ENCODE measurements around the gene AUTS2.

The AUTS2 gene

DNA sequence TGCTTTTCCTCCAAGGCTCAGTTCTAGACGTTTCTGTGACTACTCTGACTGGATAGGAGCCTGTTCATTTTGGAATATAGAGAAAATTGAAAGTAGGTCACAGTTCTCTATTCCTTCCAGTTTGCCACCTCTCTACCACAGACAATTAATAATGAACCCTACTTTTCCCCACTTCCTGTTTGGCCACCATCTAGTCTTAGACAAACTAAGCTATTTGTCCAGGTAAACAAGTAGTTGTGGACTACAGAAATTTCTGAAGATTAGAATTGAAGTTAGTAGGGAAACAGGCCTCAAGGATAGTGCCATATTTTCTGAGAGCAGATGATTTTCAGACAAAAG is 87.0 kb downstream of the AUTS2 start:
- no peak overlapping the region for H3K4me3 ChIP-seq (ENCODE audit: low read length)
- WGBS (ENCODE audit: insufficient coverage, insufficient read length) = no CpG with 5 or more reads among the region's 1 CpG

DNA sequence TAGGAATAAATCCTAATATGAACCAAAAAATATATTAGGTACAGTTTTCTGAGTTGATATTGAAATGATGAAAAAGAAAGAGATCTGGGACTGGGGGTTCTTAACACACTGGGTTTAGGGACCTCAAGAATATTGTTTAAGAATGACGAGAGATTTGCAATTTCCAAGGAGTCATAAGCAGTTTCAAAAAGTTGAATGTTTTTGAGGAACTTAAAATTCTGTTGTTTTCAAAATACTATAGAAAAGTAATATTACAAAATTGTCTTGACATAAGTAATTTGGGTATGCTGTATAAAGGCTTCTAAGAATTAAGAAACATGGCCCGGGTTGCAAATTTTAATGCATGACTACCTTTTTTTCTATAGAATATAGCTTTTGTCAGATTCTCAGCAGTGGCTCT is 88.1 kb downstream of the AUTS2 start:
- no CpG with 5 or more reads among the region's 2 CpGs for WGBS (ENCODE audit: insufficient coverage, insufficient read length)
- Histone ChIP-seq H3K27ac (ENCODE audit: low read length) (no peak overlapping the region), H3K4me3 (ENCODE audit: low read length) (no peak overlapping the region), H3K36me3 (ENCODE audit: control insufficient read depth, insufficient read depth, low read length) (no peaks in the 10 kb centered on the region), H3K9me3 (ENCODE audit: control insufficient read depth, insufficient read depth, low read length) (no peaks in the 10 kb centered on the region), H3K27me3 (ENCODE audit: control insufficient read depth, insufficient read depth, low read length) (no peaks in the 10 kb centered on the region), H3K4me1 (ENCODE audit: control insufficient read depth, insufficient read depth, low read length) (no peaks in the 10 kb centered on the region)
- no peak for DNase-seq (ENCODE audit: low read depth, low spot score)

More for the DNA sequence above, 87.0 kb downstream of the AUTS2 start:
- H3K36me3 ChIP-seq (ENCODE audit: control insufficient read depth, insufficient read depth, low read length) = no peaks in the 10 kb centered on the region
- H3K27me3 ChIP-seq (ENCODE audit: control insufficient read depth, insufficient read depth, low read length) = no peaks in the 10 kb centered on the region
- no peaks in the 10 kb centered on the region for H3K4me1 ChIP-seq (ENCODE audit: control insufficient read depth, insufficient read depth, low read length)
- DNase-seq (ENCODE audit: low read depth, low spot score) = no peak
- H3K27ac ChIP-seq (ENCODE audit: low read length) = no peak overlapping the region
- H3K9me3 ChIP-seq (ENCODE audit: control insufficient read depth, insufficient read depth, low read length) = no peaks in the 10 kb centered on the region

DNA sequence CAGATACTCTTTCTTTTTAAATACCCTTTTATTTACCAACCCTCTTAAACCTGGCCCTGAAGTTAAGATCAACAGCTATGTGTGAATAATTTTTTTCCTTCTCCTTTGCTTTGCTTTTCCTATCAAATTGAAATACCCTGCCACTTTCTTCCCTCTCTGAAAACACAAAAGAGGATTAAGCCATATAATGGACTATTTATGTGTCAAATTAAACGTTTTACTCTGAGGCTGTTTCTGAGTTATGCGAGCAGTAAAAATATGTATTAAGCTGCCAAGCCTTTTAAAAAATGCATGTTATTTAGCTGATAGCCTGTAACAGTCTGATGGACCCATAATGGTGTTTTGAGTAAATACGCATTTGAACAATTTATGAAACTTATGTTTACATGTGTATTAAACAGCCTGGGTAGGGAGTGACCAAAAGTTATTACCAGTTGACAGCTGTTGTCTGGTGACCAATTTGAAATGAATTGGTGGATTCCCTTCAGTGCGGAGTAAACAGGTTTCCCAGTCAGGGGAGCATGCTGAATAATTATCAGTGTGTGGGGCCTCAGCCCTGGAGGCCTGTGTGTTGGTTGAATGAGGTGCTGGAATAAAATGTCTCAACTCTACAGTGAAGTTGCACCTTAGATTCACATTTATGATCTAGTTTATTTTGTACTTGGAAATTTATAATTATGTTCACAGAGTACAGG is 89.6 kb downstream of the AUTS2 start:
- no peaks in the 10 kb centered on the region for H3K36me3 ChIP-seq (ENCODE audit: control insufficient read depth, insufficient read depth, low read length)
- no peak for DNase-seq (ENCODE audit: low read depth, low spot score)
- no CpG with 5 or more reads among the region's 4 CpGs for WGBS (ENCODE audit: insufficient coverage, insufficient read length)

DNA sequence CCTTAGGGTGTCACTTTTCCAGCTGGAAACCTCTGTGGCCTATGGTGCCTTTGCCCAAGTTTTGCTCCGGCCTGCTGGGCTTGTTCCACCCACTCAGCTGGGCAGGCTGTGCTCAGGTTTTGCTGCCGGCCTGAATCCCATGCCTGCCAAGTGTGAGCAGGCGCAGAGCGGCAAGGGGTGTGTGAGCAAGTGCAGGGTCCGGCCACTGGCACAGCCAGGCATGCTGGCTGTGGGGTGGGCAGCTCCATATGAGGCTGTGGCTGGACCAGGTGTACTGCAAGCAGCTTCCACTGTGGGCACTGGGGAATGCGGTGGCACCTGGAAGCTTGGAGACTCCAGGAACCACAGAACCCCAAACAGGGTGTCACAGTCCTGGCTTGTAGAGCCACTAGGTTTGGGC is 92.1 kb downstream of the AUTS2 start:
- H3K4me3 ChIP-seq (ENCODE audit: low read length) = no peak overlapping the region
- no peaks in the 10 kb centered on the region for H3K9me3 ChIP-seq (ENCODE audit: control insufficient read depth, insufficient read depth, low read length)
- H3K27ac ChIP-seq (ENCODE audit: low read length) = no peak overlapping the region
- no peaks in the 10 kb centered on the region for H3K36me3 ChIP-seq (ENCODE audit: control insufficient read depth, insufficient read depth, low read length)
- no peak for DNase-seq (ENCODE audit: low read depth, low spot score)
- no peaks in the 10 kb centered on the region for H3K4me1 ChIP-seq (ENCODE audit: control insufficient read depth, insufficient read depth, low read length)
- H3K27me3 ChIP-seq (ENCODE audit: control insufficient read depth, insufficient read depth, low read length) = no peaks in the 10 kb centered on the region
- WGBS (ENCODE audit: insufficient coverage, insufficient read length) = no CpG with 5 or more reads among the region's 6 CpGs

More for the DNA sequence above, 89.6 kb downstream of the AUTS2 start:
- no peaks in the 10 kb centered on the region for H3K27me3 ChIP-seq (ENCODE audit: control insufficient read depth, insufficient read depth, low read length)
- no peak overlapping the region for H3K27ac ChIP-seq (ENCODE audit: low read length)
- H3K4me3 ChIP-seq (ENCODE audit: low read length) = no peak overlapping the region
- H3K9me3 ChIP-seq (ENCODE audit: control insufficient read depth, insufficient read depth, low read length) = no peaks in the 10 kb centered on the region
- H3K4me1 ChIP-seq (ENCODE audit: control insufficient read depth, insufficient read depth, low read length) = no peaks in the 10 kb centered on the region

DNA sequence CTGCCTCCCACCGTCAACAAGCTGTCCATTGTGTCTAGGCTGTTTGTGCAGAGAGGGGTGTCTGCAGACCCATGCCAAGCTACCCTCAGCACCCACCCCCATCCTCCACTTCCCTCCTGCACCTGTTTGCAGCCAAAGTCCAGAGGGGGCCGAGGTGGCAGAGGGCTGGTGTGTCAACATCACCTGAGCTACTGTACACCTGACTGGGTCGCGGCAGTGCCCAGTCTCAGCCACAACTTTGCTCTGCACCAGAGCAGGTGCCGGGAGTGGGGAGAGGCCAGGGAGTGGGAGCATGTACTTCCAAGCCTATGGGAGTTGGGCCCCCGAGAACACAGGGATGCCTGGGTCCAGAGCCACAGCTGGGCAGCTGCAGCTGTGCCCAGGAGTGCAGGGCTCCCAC is 93.1 kb downstream of the AUTS2 start:
- Histone ChIP-seq H3K9me3 (ENCODE audit: control insufficient read depth, insufficient read depth, low read length) (no peaks in the 10 kb centered on the region), H3K27me3 (ENCODE audit: control insufficient read depth, insufficient read depth, low read length) (no peaks in the 10 kb centered on the region), H3K4me1 (ENCODE audit: control insufficient read depth, insufficient read depth, low read length) (no peaks in the 10 kb centered on the region), H3K27ac (ENCODE audit: low read length) (no peak overlapping the region), H3K36me3 (ENCODE audit: control insufficient read depth, insufficient read depth, low read length) (no peaks in the 10 kb centered on the region), H3K4me3 (ENCODE audit: low read length) (no peak overlapping the region)
- no CpG with 5 or more reads among the region's 6 CpGs for WGBS (ENCODE audit: insufficient coverage, insufficient read length)
- no peak for DNase-seq (ENCODE audit: low read depth, low spot score)

DNA sequence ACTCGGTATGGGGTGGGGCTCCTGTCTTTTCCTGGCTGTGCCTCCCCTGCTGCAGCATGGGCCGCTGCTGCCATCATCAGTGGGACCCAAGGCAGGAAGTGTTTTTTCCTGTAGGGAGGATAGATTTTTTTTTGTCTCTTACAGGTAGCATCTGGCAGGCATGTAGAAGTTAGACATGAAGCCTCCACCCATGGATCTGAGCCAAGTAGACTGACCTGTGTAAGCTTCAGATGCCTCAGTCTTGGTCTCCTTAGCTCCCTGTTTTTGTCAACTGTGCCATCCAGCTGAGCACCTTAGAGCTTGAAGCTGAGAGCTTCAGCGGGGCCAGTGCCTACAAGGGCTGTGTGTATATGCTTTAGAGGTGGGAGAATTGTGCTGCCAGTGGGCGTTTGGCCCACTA is 93.5 kb downstream of the AUTS2 start:
- no peak overlapping the region for H3K4me3 ChIP-seq (ENCODE audit: low read length)

DNA sequence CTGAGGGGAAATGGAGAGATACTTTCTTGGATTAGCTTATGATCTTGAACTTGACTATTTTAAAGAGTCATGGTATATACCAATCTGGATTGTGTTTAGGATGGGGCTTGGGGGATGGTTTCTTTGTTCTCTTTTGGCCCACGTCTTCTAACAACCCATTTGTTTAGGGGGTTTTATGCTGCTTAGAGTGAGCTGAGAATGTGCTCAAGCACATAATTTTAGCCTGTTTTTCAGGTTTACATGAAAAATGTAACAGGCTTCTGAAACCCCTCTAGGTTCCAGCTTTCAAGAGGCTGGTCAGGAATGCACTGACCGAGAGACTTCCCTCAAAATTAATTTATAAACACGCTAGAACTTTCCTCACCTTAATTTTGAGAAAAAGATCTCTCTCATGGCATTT is 94.3 kb downstream of the AUTS2 start:
- H3K9me3 ChIP-seq (ENCODE audit: control insufficient read depth, insufficient read depth, low read length) = no peaks in the 10 kb centered on the region
- no peak for DNase-seq (ENCODE audit: low read depth, low spot score)
- H3K4me3 ChIP-seq (ENCODE audit: low read length) = no peak overlapping the region
- no peaks in the 10 kb centered on the region for H3K4me1 ChIP-seq (ENCODE audit: control insufficient read depth, insufficient read depth, low read length)
- no peaks in the 10 kb centered on the region for H3K27me3 ChIP-seq (ENCODE audit: control insufficient read depth, insufficient read depth, low read length)
- no peaks in the 10 kb centered on the region for H3K36me3 ChIP-seq (ENCODE audit: control insufficient read depth, insufficient read depth, low read length)
- no CpG with 5 or more reads among the region's 3 CpGs for WGBS (ENCODE audit: insufficient coverage, insufficient read length)
- H3K27ac ChIP-seq (ENCODE audit: low read length) = no peak overlapping the region

More for the DNA sequence above, 93.5 kb downstream of the AUTS2 start:
- no peaks in the 10 kb centered on the region for H3K27me3 ChIP-seq (ENCODE audit: control insufficient read depth, insufficient read depth, low read length)
- no peaks in the 10 kb centered on the region for H3K9me3 ChIP-seq (ENCODE audit: control insufficient read depth, insufficient read depth, low read length)
- no peaks in the 10 kb centered on the region for H3K4me1 ChIP-seq (ENCODE audit: control insufficient read depth, insufficient read depth, low read length)
- WGBS (ENCODE audit: insufficient coverage, insufficient read length) = no CpG with 5 or more reads among the region's 4 CpGs
- no peak overlapping the region for H3K27ac ChIP-seq (ENCODE audit: low read length)
- DNase-seq (ENCODE audit: low read depth, low spot score) = no peak
- H3K36me3 ChIP-seq (ENCODE audit: control insufficient read depth, insufficient read depth, low read length) = no peaks in the 10 kb centered on the region

DNA sequence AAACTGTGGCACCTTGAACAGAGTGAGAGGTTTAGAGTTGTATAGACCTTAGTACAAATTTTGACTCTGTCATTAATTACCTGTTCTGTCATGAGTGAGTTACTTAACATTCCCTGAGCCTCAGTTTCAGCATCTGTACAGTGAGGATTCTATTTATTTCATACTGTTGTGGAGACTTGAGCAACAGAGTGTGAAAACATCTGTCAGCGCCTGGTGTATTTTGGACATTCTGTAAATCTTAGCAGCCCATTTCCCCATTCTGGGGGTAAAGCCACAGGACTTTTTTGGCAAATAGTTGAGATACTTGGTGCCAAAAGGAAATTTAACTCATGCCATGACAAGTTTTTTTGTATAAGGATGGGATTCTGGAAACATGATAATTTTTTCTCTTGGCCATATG is 94.8 kb downstream of the AUTS2 start:
- no peak for DNase-seq (ENCODE audit: low read depth, low spot score)
- Histone ChIP-seq H3K27me3 (ENCODE audit: control insufficient read depth, insufficient read depth, low read length) (no peaks in the 10 kb centered on the region), H3K36me3 (ENCODE audit: control insufficient read depth, insufficient read depth, low read length) (no peaks in the 10 kb centered on the region), H3K4me1 (ENCODE audit: control insufficient read depth, insufficient read depth, low read length) (no peaks in the 10 kb centered on the region), H3K4me3 (ENCODE audit: low read length) (no peak overlapping the region), H3K9me3 (ENCODE audit: control insufficient read depth, insufficient read depth, low read length) (no peaks in the 10 kb centered on the region), H3K27ac (ENCODE audit: low read length) (no peak overlapping the region)
- no CpG with 5 or more reads among the region's 1 CpG for WGBS (ENCODE audit: insufficient coverage, insufficient read length)

DNA sequence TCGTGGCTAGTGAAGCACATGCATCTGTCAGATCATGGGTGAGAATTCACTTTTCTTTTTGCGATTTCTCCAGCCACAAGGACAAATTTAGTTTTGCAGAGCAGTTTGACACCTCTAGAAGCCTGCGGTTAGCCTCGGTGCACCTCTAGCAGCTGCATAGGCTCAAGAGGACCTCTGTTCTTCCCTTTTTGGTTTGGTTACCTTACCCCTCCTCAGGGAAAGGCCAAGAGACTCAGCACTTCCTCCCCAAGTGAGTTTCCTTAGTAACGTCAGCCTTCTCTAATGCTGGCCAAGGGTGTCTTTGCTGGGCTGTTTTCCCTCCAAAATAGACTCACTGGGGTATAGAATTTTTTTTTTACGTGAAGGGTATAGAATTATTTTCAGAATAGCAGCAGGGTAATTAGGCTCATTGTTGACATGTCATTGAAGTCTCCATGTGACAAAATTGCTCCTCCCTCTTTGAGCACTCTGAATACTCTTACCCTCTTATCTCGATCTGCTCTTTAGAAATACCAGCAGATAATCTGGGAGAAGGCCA is 97.8 kb downstream of the AUTS2 start:
- H3K27ac ChIP-seq (ENCODE audit: low read length) = no peak overlapping the region
- no CpG with 5 or more reads among the region's 7 CpGs for WGBS (ENCODE audit: insufficient coverage, insufficient read length)
- H3K9me3 ChIP-seq (ENCODE audit: control insufficient read depth, insufficient read depth, low read length) = no peaks in the 10 kb centered on the region
- no peaks in the 10 kb centered on the region for H3K27me3 ChIP-seq (ENCODE audit: control insufficient read depth, insufficient read depth, low read length)
- no peak for DNase-seq (ENCODE audit: low read depth, low spot score)
- H3K4me3 ChIP-seq (ENCODE audit: low read length) = no peak overlapping the region
- no peaks in the 10 kb centered on the region for H3K36me3 ChIP-seq (ENCODE audit: control insufficient read depth, insufficient read depth, low read length)
- no peaks in the 10 kb centered on the region for H3K4me1 ChIP-seq (ENCODE audit: control insufficient read depth, insufficient read depth, low read length)

DNA sequence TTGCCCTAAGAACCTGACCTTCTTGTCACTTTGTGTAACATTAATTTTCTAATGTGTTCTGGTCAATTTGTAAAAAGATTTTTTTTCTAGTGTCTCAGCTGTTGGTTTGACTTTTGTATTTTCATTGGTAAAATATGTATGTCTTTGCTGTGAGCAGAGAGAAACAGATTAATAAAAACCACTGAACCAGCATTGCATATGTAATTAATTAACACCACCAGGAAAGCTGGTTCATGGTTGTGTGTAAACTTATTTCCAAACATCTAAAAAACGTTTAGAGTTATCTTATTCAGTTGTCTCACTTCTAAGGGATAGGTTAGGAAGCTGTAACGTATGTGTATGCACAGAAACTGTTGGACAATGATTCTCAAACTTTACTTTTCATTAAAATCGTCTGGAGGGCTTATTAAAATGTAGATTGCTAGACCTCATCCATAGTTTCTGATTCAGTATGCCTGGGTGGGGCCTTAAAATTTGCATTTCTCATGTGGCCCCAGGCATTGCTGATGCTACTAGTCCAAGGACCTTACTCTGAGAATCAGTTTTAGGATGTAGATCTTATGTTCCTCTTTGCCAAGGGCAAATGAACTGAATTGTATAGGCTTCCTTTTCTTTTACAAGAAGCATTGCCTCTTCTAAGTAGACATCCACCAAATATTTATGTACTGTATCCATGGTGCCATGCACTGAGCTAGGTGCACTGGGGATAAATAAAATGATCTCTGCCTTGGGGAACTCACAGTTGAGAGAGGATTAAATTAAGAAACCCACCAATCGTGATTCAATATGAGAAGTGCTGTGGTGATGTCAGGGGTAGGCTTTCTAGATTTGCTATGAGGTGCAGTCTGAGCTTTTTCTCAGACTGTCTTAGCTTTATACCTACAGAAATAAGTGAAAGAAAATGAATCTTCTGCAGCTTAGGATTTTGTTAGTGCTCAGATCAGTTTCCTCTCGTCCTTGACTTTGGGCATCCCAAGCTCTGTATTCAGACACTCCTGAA is 98.7 kb downstream of the AUTS2 start:
- H3K4me1 ChIP-seq (ENCODE audit: control insufficient read depth, insufficient read depth, low read length) = no peaks in the 10 kb centered on the region
- DNase-seq (ENCODE audit: low read depth, low spot score) = no peak
- H3K9me3 ChIP-seq (ENCODE audit: control insufficient read depth, insufficient read depth, low read length) = no peaks in the 10 kb centered on the region
- no peak overlapping the region for H3K4me3 ChIP-seq (ENCODE audit: low read length)
- H3K36me3 ChIP-seq (ENCODE audit: control insufficient read depth, insufficient read depth, low read length) = no peaks in the 10 kb centered on the region
- H3K27ac ChIP-seq (ENCODE audit: low read length) = no peak overlapping the region
- WGBS (ENCODE audit: insufficient coverage, insufficient read length) = no CpG with 5 or more reads among the region's 5 CpGs
- no peaks in the 10 kb centered on the region for H3K27me3 ChIP-seq (ENCODE audit: control insufficient read depth, insufficient read depth, low read length)
